Astrocyte of the spinal cord (primary cell): ENCODE results near the gene DEFB131A.
"Not testable (repeated sequence)": the region's sequence is repeated elsewhere in the genome, so short reads cannot be mapped to it uniquely, and the experiment has no call there.

Experiments
- DNase-seq: peaks from one replicate; pipeline ENCODE4 v3.0.0; 2011; ENCODE audit warnings: low read depth, low spot score
- H3K4me3 ChIP-seq: 2 replicates; pipeline ENCODE4 v1.5.1; 2011; ENCODE audit warnings: low read depth, mild to moderate bottlenecking, low read length, moderate library complexity
- in situ Hi-C: cut with HindIII; loops from 2 replicates; pipeline ENCODE4 v1.10.0; 2017; ENCODE audit warnings: low sequenced_read_pairs
- TF ChIP-seq, protein P1 (sequence below): IDR thresholded peaks from 2 replicates; pipeline ENCODE4 v1.5.1; 2012; ENCODE audit warnings: low read depth, mild to moderate bottlenecking, low read length, inconsistent platforms

Gene DEFB131A, protein sequence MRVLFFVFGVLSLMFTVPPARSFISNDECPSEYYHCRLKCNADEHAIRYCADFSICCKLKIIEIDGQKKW

DNA sequence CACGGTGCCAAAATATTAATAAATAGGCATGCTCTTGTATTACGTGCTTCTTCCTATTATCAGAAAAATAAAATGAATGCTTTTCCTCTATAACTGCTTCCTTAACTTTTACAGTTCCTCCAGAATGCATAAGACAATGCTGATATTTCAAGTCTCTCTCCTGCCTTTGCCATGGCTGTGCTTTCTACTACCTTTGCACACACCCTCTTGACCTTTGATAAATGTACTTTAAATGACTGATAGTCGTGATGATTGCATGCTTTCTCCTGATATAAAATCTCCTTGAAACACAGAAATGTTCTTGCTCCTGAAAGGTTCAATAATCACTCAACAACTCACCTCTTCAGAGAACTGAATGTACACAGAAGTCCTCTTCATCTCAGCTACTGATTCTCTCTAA is at the start of gene DEFB131A:
Gene DEFB131A (plus strand): TSS at position 301 of the 400 bp plus-strand sequence. CDS start 120 bp downstream, outside the sequence.
- DNase-seq, in situ Hi-C loops, H3K4me3 ChIP-seq: not testable (repeated sequence)

DNA sequence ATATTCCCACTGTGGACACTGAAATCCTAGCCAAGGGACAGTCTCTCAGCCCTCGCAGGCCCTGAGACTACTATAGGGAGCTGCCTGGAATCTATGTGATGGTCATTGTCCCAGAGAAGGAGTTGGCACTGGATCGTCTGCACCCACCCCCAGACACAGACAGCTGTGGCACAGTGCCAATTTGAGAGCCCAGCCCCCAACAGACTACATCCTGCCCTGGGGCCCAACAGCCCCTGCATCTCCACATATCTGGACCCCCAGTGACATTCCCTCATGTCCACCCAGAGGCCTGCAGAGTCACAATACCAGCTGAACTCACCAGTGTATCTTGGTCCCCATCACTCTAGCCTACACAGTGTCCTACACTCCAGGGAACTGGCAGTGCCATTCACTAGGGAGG is 38.4 kb upstream of the DEFB131A start:
- H3K4me3 ChIP-seq, in situ Hi-C loops, DNase-seq: not testable (repeated sequence)

DNA sequence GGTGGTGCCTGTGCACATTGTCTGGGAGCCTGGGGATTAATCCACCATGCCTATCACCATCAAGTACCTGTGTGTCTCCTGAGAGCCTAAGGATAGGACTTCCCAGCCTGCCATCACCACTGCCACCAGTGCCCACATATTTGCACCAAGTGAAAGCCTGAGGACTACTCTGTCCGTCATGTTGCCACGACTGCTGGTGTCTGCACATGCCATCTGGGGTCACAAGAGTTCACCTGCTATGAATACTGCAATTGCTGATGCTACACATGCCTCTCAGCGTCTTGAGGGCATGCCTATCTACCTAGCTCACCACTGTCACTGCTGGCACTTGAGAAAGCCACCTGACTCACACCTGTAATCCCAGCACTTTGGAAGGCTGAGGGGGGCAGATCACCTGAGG is 37.7 kb upstream of the DEFB131A start:
- H3K4me3 ChIP-seq, DNase-seq, in situ Hi-C loops: not testable (repeated sequence)

DNA sequence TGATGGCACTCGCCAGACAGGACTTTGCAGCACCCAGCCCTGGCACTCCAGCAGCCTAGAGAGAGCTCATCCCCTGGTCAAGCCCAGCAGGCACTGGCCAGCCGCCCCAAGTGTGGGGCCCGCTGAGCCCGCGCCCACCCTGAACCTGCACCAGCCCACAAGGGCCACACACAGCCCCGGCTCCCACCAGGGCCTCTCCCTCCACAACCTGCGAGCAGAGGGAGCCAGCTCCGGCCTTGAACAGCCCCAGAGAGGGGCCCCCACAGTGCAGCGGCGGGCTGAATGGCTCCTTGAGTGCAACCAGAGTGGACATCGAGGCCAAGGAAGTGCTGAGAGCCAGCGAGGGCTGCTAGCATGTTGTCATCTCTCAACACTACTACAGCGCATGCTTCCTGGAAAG is 34.4 kb upstream of the DEFB131A start:
- no peak overlapping the region for H3K4me3 ChIP-seq
- TF ChIP-seq, protein P1, sequence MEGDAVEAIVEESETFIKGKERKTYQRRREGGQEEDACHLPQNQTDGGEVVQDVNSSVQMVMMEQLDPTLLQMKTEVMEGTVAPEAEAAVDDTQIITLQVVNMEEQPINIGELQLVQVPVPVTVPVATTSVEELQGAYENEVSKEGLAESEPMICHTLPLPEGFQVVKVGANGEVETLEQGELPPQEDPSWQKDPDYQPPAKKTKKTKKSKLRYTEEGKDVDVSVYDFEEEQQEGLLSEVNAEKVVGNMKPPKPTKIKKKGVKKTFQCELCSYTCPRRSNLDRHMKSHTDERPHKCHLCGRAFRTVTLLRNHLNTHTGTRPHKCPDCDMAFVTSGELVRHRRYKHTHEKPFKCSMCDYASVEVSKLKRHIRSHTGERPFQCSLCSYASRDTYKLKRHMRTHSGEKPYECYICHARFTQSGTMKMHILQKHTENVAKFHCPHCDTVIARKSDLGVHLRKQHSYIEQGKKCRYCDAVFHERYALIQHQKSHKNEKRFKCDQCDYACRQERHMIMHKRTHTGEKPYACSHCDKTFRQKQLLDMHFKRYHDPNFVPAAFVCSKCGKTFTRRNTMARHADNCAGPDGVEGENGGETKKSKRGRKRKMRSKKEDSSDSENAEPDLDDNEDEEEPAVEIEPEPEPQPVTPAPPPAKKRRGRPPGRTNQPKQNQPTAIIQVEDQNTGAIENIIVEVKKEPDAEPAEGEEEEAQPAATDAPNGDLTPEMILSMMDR: no peak
- in situ Hi-C loops: no loop called here
- DNase-seq: no peak

DNA sequence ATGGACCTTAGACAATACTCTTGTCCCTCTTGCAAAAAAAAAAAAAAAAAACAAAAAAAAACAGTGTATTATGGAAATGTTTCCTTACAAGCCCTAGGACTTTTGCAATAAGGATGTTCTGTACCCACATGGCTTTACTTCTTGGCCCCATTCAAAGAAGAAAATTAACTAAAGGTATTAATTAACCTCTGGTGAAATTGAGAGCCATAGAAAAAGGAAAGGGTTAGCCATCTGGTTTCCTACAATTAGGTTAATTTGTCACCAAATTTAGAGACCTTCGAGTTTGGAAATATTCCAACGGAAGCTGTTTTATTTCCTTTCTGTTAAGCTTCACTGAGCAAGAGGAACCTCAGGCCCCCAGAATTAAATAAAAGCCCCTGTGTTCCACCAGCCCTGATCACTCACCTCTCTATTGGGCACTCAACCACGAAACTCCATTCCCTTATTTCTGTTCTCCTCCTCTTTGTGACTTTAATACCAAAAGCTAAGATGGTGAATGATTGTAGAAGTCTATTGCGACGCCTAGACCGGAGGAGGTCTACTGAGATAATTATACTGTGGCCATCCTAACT is 22.2 kb upstream of the DEFB131A start:
- DNase-seq, in situ Hi-C loops, H3K4me3 ChIP-seq: not testable (repeated sequence)

DNA sequence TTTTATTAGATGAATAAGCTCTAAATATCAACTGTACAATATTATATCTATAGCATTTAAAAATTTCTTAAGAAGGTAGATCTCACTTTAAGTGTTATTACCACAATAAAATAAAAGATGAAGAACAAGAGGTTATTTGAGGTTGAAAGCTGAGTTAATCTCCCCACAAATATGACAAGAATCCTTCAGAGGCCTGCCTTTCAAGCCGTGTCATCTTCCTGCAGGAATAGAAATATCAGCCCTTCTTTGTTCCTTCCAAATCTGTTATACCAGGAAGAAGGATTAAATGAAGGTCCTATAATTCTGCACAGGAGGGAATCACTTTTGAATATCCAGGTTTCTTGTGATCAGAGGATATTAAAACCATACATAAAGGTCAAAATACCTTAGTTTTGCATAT is 18.3 kb upstream of the DEFB131A start:
- in situ Hi-C loops, DNase-seq, H3K4me3 ChIP-seq: not testable (repeated sequence)

DNA sequence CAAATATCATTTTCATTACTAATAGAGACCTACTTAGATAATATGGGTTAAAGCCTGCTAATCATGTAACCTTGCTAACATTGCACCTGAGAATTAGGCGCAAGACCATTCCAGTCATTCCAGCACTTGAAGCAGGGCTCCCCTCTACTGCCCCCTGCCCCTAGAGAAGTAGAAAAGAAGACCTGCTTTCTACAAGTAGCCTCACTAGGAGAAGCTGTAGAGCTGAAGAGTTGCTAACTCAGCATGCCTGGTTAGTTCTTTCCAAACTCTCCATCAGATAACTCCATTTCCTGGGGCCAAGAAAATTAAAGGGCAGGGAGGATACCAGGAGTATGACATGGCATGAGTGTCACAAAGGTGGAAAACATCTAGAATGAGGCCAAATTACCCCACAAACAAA is 14.2 kb upstream of the DEFB131A start:
- H3K4me3 ChIP-seq, in situ Hi-C loops, DNase-seq: not testable (repeated sequence)

DNA sequence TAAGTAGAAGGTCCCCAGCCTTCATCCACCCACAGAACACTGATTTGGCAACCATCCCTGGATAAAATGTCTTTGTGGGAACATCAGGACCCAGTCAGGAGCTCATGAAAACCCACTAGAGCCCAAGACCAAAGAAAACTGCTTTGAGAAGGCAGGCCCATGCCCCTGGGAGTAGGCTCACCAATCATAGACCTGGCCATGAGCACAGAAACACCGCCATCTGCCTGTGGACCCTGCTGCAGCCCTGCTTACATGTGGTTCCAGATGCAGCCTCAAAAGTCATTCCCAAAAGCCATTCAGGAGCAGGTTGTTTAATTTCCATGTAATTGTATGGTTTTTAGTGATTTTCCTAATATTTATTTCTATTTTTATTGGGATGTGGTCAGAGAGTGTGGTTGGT is 10.9 kb upstream of the DEFB131A start:
- DNase-seq, H3K4me3 ChIP-seq, in situ Hi-C loops: not testable (repeated sequence)

DNA sequence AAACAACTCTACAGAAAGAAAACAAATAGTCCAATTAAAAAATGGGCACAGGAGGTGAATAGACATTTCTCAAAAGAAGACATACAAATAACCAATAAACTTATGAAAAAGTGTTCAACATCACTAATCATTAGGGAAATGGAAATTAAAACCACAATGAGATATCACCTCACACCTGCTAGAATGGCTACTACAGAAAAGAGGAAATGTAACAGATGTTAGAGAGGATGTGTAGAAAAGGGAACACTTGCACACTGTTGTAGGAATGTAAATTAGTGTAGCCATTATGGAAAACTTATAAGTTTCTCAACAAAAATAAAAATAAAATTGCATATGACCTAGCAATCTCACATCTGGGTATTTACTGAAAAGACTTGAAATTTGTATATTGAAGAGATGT is 7.5 kb upstream of the DEFB131A start:
- DNase-seq, in situ Hi-C loops, H3K4me3 ChIP-seq: not testable (repeated sequence)

DNA sequence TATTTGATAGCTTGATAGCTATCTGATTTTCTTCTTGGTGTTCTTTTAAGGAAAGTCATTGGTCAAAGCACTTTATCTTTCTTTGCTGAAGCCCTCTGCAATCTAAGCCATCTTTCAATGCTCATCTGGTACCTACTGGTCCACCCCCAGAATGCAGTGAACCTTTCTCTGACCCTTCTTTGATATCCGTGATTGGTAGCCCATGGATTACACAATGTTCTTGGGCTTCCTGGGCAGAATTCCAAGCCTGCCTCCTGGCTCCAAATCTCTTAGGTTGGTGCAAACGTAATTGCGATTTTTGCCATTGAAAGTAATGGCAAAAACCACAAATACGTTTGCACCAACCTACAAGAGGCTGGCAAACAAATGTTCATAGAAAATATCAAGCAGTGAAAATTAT is 1.9 kb upstream of the DEFB131A start:
- DNase-seq, in situ Hi-C loops, H3K4me3 ChIP-seq: not testable (repeated sequence)

DNA sequence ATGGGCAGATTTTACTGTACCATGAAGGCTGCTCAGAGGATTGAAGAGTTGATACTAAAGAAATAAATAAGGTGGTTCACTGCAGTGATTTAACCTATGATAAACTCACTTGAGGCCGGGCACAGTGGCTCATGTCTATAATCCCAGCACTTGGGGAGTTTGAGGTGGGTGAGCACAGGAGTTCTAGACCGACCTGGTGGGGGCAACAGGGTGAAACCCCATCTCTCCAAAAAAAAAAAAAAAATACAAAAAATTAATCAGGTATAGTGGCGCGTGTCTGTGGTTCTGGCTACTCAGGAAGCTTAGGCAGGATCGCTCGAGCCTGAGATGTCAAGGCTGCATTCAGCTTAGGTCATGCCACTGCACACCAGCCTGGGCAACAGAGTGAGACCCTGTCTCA is 467 bp downstream of the DEFB131A start:
- in situ Hi-C loops, DNase-seq, H3K4me3 ChIP-seq: not testable (repeated sequence)

DNA sequence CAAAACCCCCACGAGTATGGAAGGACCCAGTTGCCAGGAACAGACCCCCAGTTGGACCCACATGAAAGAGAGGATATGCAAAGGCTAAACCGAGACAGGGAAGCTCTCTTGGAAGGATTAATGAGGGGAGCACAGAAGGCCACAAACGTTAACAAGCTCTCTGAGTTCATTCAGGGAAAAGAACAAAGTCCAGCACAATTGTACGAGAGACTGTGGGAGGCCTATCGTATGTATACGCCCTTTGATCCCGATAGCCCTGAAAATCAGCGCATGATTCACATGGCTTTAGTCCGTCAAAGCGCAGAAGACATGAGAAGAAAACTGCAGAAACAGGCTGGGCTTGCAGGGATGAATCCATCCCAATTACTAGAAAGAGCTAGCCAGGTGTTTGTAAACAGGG is 8.0 kb downstream of the DEFB131A start:
- DNase-seq, in situ Hi-C loops, H3K4me3 ChIP-seq: not testable (repeated sequence)

DNA sequence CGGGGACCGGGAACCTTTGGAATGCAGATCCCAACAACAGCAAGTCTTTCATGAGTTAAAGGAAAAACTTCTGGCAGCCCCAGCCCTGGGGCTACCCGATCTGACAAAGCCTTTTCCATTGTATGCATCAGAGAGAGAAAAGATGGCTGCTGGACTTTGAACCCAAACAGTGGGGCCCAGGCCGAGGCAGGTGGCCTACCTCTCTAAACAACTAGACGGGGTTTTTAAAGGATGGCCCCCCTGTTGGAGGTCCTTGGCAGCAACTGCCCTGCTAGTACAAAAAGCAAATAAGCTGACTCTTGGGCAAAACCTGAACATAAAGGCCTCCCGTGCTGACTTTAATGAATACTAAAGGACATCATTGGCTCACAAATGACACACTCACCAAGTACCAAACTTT is 10.1 kb downstream of the DEFB131A start:
- in situ Hi-C loops, DNase-seq, H3K4me3 ChIP-seq: not testable (repeated sequence)

DNA sequence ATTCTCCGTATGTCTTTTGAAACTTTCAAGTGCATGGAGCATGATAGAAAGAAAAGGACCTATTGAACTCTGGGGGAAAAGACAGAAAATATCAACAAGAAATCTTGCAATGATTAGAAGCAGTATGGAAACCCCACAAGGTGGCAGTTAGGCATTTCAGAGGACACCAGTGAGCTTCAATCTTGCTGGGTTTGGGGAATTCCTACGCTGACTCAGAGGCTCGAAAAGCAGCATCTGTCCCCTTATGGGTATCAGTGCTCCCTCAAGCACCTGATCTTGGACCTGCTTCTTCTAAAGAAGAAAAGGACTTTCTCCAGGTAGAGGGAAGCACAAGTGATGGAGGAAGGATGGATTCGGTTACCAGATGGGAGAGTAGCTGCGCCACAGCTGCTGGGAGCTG is 10.8 kb downstream of the DEFB131A start:
- in situ Hi-C loops, H3K4me3 ChIP-seq, DNase-seq: not testable (repeated sequence)

DNA sequence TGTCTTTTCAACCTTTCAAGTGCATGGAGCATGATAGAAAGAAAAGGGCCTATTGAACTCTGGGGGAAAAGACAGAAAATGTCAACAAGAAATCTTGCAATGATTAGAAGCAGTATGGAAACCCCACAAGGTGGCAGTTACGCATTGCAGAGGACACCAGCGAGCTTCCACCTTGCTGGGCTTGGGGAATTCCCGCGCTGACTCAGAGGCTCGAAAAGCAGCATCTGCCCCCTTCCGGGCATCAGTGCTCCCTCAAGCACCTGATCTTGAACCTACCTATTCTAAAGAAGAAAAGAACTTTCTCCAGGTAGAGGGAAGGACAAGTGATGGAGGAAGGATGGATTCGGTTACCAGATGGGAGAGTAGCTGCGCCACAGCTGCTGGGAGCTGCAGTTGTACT is 35.3 kb downstream of the DEFB131A start:
- in situ Hi-C loops: not testable (repeated sequence)

DNA sequence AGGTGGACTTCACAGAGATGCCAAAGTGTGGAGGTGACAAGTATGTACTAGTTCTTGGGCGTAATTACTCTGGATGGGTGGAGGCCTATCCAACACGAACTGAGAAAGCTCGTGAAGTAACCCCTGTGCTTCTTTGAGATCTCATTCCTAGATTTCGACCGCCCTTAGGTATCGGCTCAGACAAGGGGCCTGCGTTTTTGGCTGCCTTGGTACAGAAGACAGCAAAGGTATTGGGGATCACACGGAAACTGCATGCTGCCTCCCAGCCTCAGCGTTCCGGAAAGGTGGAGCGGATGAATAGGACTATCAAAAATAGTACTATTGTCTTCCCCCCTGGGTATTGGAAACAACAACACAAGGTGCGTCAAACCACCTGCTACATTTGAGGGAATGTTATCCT is 35.9 kb downstream of the DEFB131A start:
- in situ Hi-C loops, DNase-seq, H3K4me3 ChIP-seq: not testable (repeated sequence)

More for the DNA sequence above, 35.3 kb downstream of the DEFB131A start:
- H3K4me3 ChIP-seq, DNase-seq: not testable (repeated sequence)

DNA sequence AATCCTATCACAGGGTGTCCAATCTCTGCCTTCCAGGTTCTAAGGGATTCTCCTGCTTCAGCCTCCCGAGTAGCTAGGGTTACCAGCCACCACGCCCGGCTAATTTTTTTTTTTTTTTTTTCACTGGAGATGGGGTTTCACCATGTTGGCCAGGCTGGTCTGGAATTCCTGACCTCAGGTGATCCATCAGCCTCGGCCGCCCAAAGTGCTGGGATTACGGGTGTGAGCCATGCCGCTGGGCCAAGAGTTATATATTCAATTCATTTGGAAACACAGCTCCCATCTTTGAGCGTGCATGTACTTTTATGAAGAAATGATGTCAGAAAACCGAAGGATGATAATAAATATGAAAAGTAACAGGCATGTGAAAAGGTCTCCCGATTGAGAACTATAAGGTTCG is 38.7 kb downstream of the DEFB131A start:
- in situ Hi-C loops, H3K4me3 ChIP-seq, DNase-seq: not testable (repeated sequence)
